GM18951 (cell line): ENCODE results near the gene MED23.

Experiments used
- POLR2A ChIP-seq: IDR thresholded peaks from 4 replicates; pipeline ENCODE4 v1.6.1; 2011; ENCODE audit warnings: mild to moderate bottlenecking; ENCODE audit not compliant: insufficient read length, insufficient read depth; ENCODE audit errors: extremely low read depth
- in situ Hi-C: fragments of 300-500 bp; cut with MboI; formaldehyde crosslinking; loops from one replicate; pipeline ENCODE4 v1.12.0; 2022; ENCODE audit warnings: low sequenced_read_pairs, mixed read lengths, inconsistent platforms; ENCODE audit not compliant: unreplicated experiment

The MED23 gene

DNA sequence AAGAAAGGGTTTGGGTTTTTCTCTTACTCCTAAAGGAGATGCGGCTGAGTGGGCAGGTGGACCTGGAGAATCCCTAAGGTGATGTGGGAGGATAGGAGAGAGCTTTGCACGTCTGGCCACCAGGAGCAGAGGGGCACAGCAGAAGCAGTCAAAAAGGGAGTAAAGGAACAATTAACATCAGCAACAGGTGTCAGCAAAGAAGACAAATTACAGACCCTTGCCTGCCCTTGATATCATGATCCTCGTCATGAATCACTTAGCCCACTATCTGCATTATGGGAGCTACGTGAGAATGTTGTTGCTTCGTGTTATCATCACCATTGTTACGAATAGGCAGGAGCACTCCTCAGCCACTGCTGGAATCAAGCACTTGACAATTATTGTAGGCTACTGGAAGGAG is 80.6 kb downstream of the MED23 start:
- in situ Hi-C loops = loop anchor here (25.0 kb wide), 2 partner anchors 360 to 660 kb away; no protein-coding TSS in a partner anchor
- TF ChIP-seq POLR2A = no peak

DNA sequence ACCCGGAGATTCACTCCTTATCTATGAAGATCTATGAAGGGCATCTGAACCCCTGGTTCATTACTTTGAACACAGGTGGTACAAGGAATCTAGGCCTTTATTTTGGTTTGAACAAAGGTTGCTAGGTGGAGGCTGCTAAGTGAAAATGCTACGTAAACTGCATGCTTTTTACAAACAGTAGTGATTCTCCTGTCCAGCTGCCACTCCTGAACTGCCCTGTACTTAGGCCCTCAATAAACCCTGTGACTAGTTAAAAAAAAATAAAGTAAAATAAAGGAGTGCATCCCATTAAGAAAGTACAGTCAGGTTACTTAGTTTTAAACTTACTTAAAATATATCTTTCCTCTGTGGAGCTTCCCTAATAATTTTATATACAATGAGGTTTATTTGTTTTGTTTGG is 82.7 kb downstream of the MED23 start:
- in situ Hi-C loops = loop anchor here (25.0 kb wide), 2 partner anchors 358 to 658 kb away; no protein-coding TSS in a partner anchor
- no peak for TF ChIP-seq POLR2A

DNA sequence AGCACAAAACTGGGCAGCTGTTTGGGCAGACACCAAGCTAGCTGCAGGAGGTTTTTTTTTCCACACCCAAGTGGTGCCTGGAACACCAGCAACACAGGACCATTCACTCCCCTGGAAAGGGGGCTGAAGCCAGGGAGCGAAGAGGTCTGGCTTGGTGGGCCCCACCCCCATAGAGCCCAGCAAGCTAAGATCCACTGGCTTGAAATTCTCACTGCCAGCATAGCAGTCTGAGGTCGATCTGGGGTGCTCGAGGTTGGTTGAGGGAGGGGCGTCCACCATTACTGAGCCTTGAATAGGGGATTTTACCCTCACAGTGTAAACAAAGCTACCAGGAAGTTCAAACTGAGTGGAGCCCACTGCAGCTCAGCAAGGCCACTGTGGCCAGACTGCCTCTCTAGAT is 89.4 kb downstream of the MED23 start:
- in situ Hi-C loops = loop anchor here (25.0 kb wide), 2 partner anchors 351 to 651 kb away; no protein-coding TSS in a partner anchor

DNA sequence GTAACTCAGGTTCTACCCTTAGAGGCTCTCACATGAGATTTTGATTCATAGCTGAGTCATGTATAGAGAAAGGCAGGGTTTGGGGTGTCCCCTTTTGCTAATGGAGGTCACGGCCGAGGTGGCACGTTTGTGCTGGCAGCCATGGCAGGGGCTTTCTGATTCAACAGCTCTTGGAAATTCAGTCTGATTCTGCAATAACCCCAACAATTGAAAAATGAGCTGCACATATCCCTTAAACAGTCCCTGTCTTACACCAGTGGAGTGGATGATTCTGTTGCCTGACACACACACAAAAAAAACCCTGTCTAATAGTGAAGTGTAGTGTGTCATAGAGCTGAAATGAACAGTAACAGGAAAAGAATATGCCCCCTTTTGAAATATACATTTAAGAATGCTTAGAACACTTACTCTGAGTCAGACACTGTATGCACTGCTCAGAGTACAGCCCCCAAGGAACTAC is 95.4 kb downstream of the MED23 start:
- in situ Hi-C loops = loop anchor here (25.0 kb wide), 2 partner anchors 345 to 645 kb away; no protein-coding TSS in a partner anchor
- TF ChIP-seq POLR2A = no peak

DNA sequence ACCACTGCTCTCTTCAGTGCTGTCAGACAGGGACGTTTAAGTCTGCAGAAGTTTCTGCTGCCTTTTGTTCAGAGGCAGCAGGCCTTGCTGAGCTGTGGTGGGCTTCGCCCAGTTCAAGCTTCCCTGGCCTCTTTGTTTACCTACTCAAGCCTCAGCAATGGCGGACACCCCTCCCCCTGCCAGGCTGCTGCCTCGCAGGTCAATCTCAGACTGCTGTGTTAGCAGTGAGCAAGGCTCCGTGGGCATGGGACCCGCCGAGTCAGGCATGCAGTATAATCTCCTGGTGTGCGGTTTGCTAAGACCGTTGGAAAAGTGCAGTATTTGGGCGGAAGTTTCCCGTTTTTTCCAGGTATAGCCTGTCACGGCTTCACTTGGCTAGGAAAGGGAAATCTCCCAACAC is 96.4 kb downstream of the MED23 start:
- in situ Hi-C loops = loop anchor here (25.0 kb wide), 2 partner anchors 344 to 644 kb away; no protein-coding TSS in a partner anchor

DNA sequence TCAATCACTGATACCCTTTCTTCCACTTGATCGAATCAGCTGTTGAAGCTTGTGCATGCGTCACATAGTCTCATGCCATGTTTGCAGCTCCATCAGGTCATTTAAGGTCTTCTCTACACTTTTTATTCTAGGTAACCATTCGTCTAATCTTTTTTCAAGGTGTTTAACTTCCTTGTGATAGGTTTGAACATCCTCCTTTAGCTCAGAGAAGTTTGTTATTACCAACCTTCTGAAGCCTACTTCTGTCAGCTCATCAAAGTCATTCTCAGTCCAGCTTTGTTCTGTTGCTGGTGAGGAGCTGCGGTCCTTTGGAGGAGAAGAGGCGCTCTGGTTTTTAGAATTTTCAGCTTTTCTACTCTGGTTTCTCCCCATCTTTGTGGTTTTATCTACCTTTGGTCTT is 97.1 kb downstream of the MED23 start:
- in situ Hi-C loops = loop anchor here (25.0 kb wide), 2 partner anchors 344 to 644 kb away; no protein-coding TSS in a partner anchor

DNA sequence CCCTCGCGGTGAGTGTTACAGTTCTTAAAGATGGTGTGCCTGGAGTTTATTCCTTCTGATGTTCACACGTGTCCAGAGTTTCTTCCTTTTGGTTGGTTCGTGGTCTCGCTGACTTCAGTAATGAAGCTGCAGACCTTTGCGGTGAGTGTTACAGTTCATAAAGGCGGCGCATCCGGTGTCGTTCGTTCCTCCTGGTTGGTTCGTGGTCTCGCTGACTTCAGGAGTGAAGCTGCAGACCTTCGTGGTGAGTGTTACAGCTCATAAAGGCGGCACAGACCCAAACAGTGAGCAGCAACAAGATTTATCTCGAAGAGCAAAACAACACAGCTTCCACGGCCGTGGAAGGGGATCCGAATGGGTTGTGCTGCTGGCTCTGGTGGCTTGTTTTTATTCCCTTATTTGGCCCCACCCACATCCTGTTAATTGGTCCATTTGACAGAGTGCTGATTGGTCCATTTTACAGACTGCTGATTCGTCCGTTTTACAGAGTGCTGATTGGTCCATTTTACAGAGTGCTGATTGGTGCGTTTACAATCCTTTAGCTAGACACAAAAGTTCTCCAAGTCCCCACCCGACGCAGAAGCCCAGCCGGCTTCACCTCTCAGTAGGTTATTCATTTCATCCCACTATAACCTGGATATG is 103.2 kb downstream of the MED23 start:
- TF ChIP-seq POLR2A = no peak
- in situ Hi-C loops = loop anchor here (25.0 kb wide), 2 partner anchors 338 to 638 kb away; no protein-coding TSS in a partner anchor

DNA sequence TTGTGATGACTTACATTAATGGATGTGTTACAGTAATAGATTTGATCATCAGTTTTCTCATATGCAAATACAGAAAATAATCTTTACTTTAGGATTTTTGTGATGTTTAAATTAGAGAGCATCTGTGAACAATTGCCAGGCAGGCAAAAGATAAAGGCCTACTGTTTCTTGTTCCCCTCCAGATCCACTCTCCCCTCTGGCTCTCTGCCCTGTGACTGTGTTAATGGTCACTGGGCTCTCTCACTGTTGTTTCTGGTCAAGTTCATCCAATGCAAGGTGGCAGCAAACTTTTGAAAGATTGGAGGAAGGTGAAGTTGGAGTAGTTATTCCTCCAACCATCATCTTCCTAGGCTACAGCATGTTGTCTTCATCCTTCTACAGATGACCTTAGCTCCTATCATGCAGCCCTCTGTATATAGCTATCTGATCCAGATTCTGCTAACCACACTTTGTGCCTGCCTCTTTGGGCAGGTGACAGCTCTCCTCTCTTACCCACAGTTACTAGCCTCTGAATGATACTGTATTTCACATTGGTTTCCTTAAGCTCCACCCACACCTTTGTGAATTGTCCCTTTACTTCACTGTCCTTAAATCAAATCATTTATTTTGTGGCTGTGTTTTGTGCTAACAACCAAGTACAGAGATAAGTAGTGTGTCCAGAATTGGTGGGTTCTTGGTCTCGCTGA is 103.9 kb downstream of the MED23 start:
- no peak for TF ChIP-seq POLR2A
- in situ Hi-C loops = no loop called here
